K562 (cell line): ENCODE data around the gene ATP12A. TPM values are rescaled to one million over a fixed set of nuclear protein-coding genes. Genes with fewer than 3 reads are reported as not detected.

Experiments
- PHB2 ChIP-seq: fragments of 450-650 bp; IDR thresholded peaks from 2 replicates; pipeline ENCODE4 v1.6.1; 2017; ENCODE audit warnings: low read depth
- PKNOX1 ChIP-seq: fragments of 450-650 bp; IDR thresholded peaks from 2 replicates; pipeline ENCODE4 v1.6.1; 2016
- polyA plus RNA-seq, 8 experiments: library from polyadenylated mRNA; depleted of rRNA in 4 of 8; stranded (reverse) in 5 of 8; unstranded in 3 of 8; fragments of >200 nt; fragmentation: Nextera tagmentation in 2 of 8; fragmentation: Illumina TruSeq in 1 of 8; extraction: Ambion mirVana in 2 of 8; extraction: Trizol in 1 of 8; gene quantifications; 2 replicates each; pipeline versions ENCODE4 v1.2.1 to v1.2.3, GENCODE V29; 2011 to 2014; ENCODE audit warnings: inconsistent platforms in 1 of 8, missing spikeins in 1 of 8
- total RNA-seq, 7 experiments: library from RNA; depleted of rRNA in 6 of 7; stranded (reverse); fragments of >200 nt in 6 of 7; fragmentation: Illumina TruSeq in 2 of 7; extraction: Trizol in 2 of 7; gene quantifications; 2 replicates each; pipeline versions ENCODE4 v1.2.1 to v1.2.3, GENCODE V29; 2011 to 2021; ENCODE audit warnings: low replicate concordance in 1 of 7
- TF ChIP-seq, protein P1 (sequence below), 2 experiments: fragments of 450-650 bp; IDR thresholded peaks; 2 replicates each; pipeline ENCODE4 v1.6.1; 2016; ENCODE audit warnings: mild to moderate bottlenecking in 2 of 2, borderline replicate concordance in 1 of 2, low read depth in 1 of 2, moderate library complexity in 1 of 2

Gene ATP12A
- total and polyA plus RNA-seq, 9 of the 15 experiments (the other 6 are each of a cell fraction or from before 2014, with no cell fraction given) = not detected

DNA sequence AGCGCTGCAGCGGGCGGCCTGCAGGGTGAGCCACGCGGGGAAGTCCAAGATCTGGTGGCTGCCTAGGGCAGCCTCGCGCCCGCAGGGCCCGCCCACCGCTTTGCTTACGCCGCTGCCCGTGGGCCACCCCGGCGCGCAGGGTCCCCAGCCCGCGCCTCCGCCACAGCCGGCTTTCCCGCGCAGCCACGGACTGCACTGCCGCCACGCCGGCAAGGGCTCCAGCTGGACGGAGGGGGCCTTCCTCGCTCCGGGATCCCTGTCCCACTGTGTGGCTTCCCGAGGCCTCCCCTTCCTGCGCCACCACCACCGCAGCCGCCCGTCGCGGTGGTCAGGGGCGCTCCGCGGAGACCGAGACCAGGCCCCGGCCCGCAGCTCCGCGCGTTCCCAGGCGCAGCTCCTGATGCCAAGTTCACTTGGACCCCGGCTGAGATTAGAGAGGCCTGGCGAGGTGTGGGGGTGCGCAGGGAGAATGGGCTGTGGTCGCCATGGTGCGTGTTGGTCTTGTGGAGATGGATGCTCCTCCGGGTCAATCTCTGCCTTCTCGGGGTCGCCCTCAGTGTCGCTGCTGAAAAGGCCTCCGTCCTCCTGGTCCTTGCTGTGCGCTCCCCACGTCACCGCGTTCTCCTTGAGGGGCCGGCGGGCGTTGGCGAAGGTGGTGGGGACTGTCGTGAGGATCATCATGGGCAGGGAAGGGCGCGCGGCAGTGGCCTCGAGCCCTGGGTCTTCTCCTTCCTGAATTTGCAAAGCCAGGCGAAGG lies 65.8 kb downstream of the ATP12A start (continued):
- TF ChIP-seq, protein P1, sequence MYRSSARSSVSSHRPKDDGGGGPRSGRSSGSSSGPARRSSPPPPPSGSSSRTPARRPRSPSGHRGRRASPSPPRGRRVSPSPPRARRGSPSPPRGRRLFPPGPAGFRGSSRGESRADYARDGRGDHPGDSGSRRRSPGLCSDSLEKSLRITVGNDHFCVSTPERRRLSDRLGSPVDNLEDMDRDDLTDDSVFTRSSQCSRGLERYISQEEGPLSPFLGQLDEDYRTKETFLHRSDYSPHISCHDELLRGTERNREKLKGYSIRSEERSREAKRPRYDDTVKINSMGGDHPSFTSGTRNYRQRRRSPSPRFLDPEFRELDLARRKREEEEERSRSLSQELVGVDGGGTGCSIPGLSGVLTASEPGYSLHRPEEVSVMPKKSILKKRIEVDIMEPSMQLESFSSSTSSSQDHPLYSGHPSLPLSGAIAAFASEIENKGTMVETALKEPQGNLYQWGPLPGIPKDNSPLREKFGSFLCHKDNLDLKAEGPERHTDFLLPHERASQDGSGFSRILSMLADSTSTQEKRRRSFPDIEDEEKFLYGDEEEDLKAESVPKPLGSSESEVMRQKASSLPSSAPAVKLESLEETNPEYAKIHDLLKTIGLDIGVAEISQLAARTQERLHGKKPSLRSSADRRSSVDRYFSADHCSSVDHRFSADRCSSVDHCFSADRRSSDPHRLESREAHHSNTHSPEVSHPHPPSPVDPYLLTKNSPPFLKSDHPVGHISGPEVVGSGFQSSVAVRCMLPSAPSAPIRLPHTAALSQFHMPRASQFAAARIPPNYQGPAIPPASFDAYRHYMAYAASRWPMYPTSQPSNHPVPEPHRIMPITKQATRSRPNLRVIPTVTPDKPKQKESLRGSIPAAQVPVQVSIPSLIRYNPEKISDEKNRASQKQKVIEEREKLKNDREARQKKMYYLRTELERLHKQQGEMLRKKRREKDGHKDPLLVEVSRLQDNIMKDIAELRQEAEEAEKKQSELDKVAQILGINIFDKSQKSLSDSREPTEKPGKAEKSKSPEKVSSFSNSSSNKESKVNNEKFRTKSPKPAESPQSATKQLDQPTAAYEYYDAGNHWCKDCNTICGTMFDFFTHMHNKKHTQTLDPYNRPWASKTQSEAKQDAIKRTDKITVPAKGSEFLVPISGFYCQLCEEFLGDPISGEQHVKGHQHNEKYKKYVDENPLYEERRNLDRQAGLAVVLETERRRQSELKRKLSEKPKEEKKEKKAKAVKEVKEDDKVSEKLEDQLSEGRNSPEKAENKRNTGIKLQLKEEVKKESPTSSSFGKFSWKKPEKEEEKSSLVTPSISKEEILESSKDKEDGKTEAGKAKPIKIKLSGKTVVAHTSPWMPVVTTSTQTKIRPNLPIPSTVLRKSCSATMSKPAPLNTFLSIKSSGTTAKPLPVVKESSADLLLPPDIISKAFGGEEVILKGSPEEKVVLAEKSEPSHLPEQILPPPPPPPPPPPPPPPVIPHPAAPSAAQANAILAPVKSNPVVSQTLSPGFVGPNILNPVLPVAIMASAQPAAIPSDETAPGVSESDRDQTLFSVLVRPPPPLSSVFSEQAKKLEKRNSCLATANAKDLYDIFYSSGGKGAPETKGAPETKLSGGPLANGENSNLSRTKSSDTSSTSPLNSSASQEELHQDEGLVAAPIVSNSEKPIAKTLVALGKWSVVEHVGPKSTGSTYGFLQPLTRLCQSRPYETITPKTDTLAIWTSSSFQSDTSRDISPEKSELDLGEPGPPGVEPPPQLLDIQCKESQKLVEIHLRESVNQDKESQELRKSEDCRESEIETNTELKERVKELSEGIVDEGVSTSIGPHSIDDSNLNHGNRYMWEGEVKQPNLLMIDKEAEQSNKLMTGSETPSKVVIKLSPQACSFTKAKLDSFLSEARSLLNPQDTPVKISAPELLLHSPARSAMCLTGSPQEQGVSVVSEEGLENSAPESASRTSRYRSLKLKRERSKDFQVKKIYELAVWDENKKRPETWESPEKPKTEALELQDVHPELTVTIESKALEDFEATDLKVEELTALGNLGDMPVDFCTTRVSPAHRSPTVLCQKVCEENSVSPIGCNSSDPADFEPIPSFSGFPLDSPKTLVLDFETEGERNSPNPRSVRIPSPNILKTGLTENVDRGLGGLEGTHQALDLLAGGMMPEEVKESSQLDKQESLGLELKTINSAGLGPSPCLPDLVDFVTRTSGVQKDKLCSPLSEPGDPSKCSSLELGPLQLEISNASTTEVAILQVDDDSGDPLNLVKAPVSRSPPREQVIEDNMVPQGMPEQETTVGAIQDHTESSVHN (IDR thresholded peaks at IDR 0.05; ENCODE audit: borderline replicate concordance in 1 of 2, low read depth in 1 of 2) = no peak
- TF ChIP-seq PKNOX1 = no peak
- no peak for TF ChIP-seq PHB2
